GM12873 (cell line): ENCODE data around the gene INCA1.
A peak's percentile ranks its signal among the peaks of the same experiment; 100 is the strongest.

Experiments used
- CTCF ChIP-seq: IDR thresholded peaks from 2 replicates; pipeline ENCODE4 v1.5.1; 2012; ENCODE audit warnings: low read depth, mild to moderate bottlenecking, moderate library complexity, low read length, control low read depth; ENCODE audit not compliant: insufficient read depth; ENCODE audit errors: missing control alignments

Gene INCA1

GRCh38 chr17:4987767-4988567 is 9.4 kb downstream of the INCA1 start:
- TF ChIP-seq CTCF = no peak

GRCh38 chr17:4986951-4987766 is 10.2 kb downstream of the INCA1 start, which contains the start of gene CAMTA2:
Gene CAMTA2 (minus strand): TSS chr17:4987675. CDS start chr17:4986222, 1,453 bp downstream.
- peak; percentile 71 for TF ChIP-seq CTCF

GRCh38 chr17:4986403-4986802 is 10.9 kb downstream of the INCA1 start:
- TF ChIP-seq CTCF = no peak

- no peak for TF ChIP-seq CTCF
Observed at GRCh38 chr17:4982305-4982704, 15.0 kb downstream of the INCA1 start.

GRCh38 chr17:4980644-4981216 is 16.6 kb downstream of the INCA1 start:
- peak; percentile 80 for TF ChIP-seq CTCF

GRCh38 chr17:4978726-4979125 is 18.6 kb downstream of the INCA1 start:
- TF ChIP-seq CTCF = no peak

- TF ChIP-seq CTCF = no peak
Observed at GRCh38 chr17:4974115-4974670, 23.1 kb downstream of the INCA1 start.
